ENCODE measurements around the gene ABCC1. TPM values are rescaled to one million over a fixed set of nuclear protein-coding genes. Genes with fewer than 3 reads are reported as not detected.

The ABCC1 gene
- total and polyA plus RNA-seq, 2 of the 8 experiments (the other 6 are each of a cell fraction or from before 2014, with no cell fraction given), result 42.6 to 66.8 TPM

- H2BK12ac ChIP-seq (ENCODE audit: low read depth, low read length), result no peak overlapping the region
- H3K9me3 ChIP-seq (ENCODE audit: insufficient read depth in 2 of 2, low read depth in 1 of 2, low read length in 1 of 2), result peaks cover 8 to 9% of the 10 kb centered on the region in 2 experiments
- no peaks in the 10 kb centered on the region for H3K27me3 ChIP-seq (replicated peaks in 1 of 4; ENCODE audit: control insufficient read depth in 3 of 4, extremely low read depth in 1 of 4, insufficient read depth in 3 of 4, low read length in 3 of 4)
- H3K79me1 ChIP-seq (ENCODE audit: low read depth, low read length), result no peaks in the 10 kb centered on the region
- no peak overlapping the region for H3K4me3 ChIP-seq (ENCODE audit: extremely low read depth in 1 of 4, insufficient read depth in 2 of 4, low read depth in 3 of 4, low read length in 4 of 4)
- no peak overlapping the region for H3K14ac ChIP-seq (ENCODE audit: insufficient read length)
- H2BK15ac ChIP-seq (ENCODE audit: low read length), result no peak overlapping the region
- FAIRE-seq (no peak), DNase-seq (ENCODE audit: low read depth in 1 of 2, low spot score in 2 of 2) (no peak)
- no peak overlapping the region for H3K56ac ChIP-seq (replicated peaks; ENCODE audit: insufficient read length, low read depth, low read length)
- no peaks in the 10 kb centered on the region for H3K36me3 ChIP-seq (ENCODE audit: control insufficient read depth in 2 of 4, insufficient read depth in 4 of 4, low read length in 3 of 4)
- no peak overlapping the region for H4K91ac ChIP-seq (replicated peaks; ENCODE audit: insufficient read length, low read length)
- H3K27ac ChIP-seq (ENCODE audit: low read depth, low read length), result no peak overlapping the region
- no peak overlapping the region for H3K9ac ChIP-seq (replicated peaks in 1 of 4; ENCODE audit: extremely low read depth in 1 of 4, low read depth in 3 of 4, low read length in 3 of 4)
- H3K23me2 ChIP-seq (ENCODE audit: low read depth, low read length), result no peaks in the 10 kb centered on the region
- H2AK5ac ChIP-seq (ENCODE audit: low read depth, low read length), result no peak overlapping the region
- no peak overlapping the region for H2AFZ ChIP-seq (ENCODE audit: low read length)
- no peaks in the 10 kb centered on the region for H3K4me1 ChIP-seq (replicated peaks in 1 of 4; ENCODE audit: control insufficient read depth in 3 of 4, insufficient read depth in 4 of 4, low read length in 3 of 4)
- no peak overlapping the region for H3K4ac ChIP-seq (replicated peaks; ENCODE audit: insufficient read length, low read depth, low read length)
- no peak overlapping the region for H4K5ac ChIP-seq (ENCODE audit: insufficient read length, low read depth, low read length)
- H2BK120ac ChIP-seq (replicated peaks; ENCODE audit: low read depth, low read length), result no peak overlapping the region
- H2BK20ac ChIP-seq (ENCODE audit: low read length), result no peak overlapping the region
- no peak overlapping the region for H2BK5ac ChIP-seq (ENCODE audit: low read depth, low read length)
- H3K23ac ChIP-seq (ENCODE audit: insufficient read length), result no peak overlapping the region
- POLR2A ChIA-PET (ENCODE audit: partially characterized antibody), result interaction anchor here (1.2 kb wide), 1 partner anchor 18 kb away, joined by 3 read pairs; no protein-coding TSS in a partner anchor
- WGBS, 2 experiments (ENCODE audit: extremely low coverage in 1 of 2, insufficient coverage in 1 of 2, insufficient read length in 1 of 2, insufficient replicate concordance in 2 of 2, low coverage in 1 of 2, low lambda C conversion rate in 2 of 2, missing lambda C conversion rate in 1 of 2), result 79% methylated on average over 3 of the region's 3 CpGs; no CpG with 5 or more reads in 1 of the 2 experiments
- no peak overlapping the region for H3K4me2 ChIP-seq (ENCODE audit: insufficient read depth in 1 of 2, low read depth in 2 of 2, low read length in 2 of 2)
- CTCF ChIA-PET (ENCODE audit: partially characterized antibody), result interaction anchor here (0.9 to 1.5 kb wide), 2 partner anchors 19 to 532 kb away, joined by 3 to 4 read pairs; no protein-coding TSS in a partner anchor
- H4K8ac ChIP-seq (ENCODE audit: extremely low read depth, insufficient read depth, low read length), result no peak overlapping the region
- H3K79me2 ChIP-seq (ENCODE audit: control insufficient read depth in 1 of 2, insufficient read depth in 2 of 2, low read length in 2 of 2), result no peaks in the 10 kb centered on the region
- no peak overlapping the region for H3K18ac ChIP-seq (ENCODE audit: extremely low read depth, low read length)
- no peaks in the 10 kb centered on the region for H4K20me1 ChIP-seq (replicated peaks in 1 of 2; ENCODE audit: control insufficient read depth in 1 of 2, insufficient read depth in 2 of 2, low read length in 2 of 2)
- no peak for TF ChIP-seq JUN (IDR thresholded peaks at IDR 0.05; ENCODE audit: low read depth, low read length)
- no peak for TF ChIP-seq ATF2 (IDR thresholded peaks at IDR 0.05; ENCODE audit: low read length)
- no peak for TF ChIP-seq BCL11A (IDR thresholded peaks at IDR 0.05; ENCODE audit: low read depth in 2 of 2, low read length in 2 of 2)
- no peak for TF ChIP-seq USF2 (IDR thresholded peaks at IDR 0.05; ENCODE audit: low read length)
- no peak for TF ChIP-seq SAP30 (IDR thresholded peaks at IDR 0.05; ENCODE audit: insufficient read depth, insufficient replicate concordance, low read length)
- no peak for TF ChIP-seq POLR2AphosphoS5 (IDR thresholded peaks at IDR 0.05; ENCODE audit: low read depth, low read length)
- no peak for TF ChIP-seq MAFK (IDR thresholded peaks at IDR 0.05; ENCODE audit: low read depth, low read length)
- TF ChIP-seq TBP (IDR thresholded peaks at IDR 0.05; ENCODE audit: low read depth, low read length), result no peak
- no peak for TF ChIP-seq KDM1A (IDR thresholded peaks at IDR 0.05; ENCODE audit: borderline replicate concordance, low read length)
- TF ChIP-seq CBX8 (IDR thresholded peaks at IDR 0.05; ENCODE audit: borderline replicate concordance, low read depth, low read length), result no peak
- no peak for TF ChIP-seq CBX5 (IDR thresholded peaks at IDR 0.05; ENCODE audit: low read depth, low read length)
- no peak for TF ChIP-seq BRCA1 (IDR thresholded peaks at IDR 0.05; ENCODE audit: low read depth, low read length)
Observed at GRCh38 chr16:16164243-16164642, 214.8 kb downstream of the ABCC1 start.
